GM12801 (cell line): Measurements from ENCODE around the gene CLEC20A.

ENCODE experiments used
- CTCF ChIP-seq: IDR thresholded peaks from one replicate; pipeline ENCODE4 v1.5.1; 2011; ENCODE audit warnings: control low read depth; ENCODE audit not compliant: insufficient read length; ENCODE audit errors: extremely low read depth

Gene CLEC20A

GRCh38 chr1:178477841-178478240 lies 18.9 kb downstream of the CLEC20A start:
- TF ChIP-seq CTCF, result no peak

GRCh38 chr1:178477373-178477772 lies 19.4 kb downstream of the CLEC20A start:
- no peak for TF ChIP-seq CTCF

- TF ChIP-seq CTCF, result no peak
Measured at GRCh38 chr1:178472531-178472930, 24.2 kb downstream of the CLEC20A start.

GRCh38 chr1:178470411-178470960 lies 26.3 kb downstream of the CLEC20A start:
- TF ChIP-seq CTCF, result no peak

- no peak for TF ChIP-seq CTCF
Measured at GRCh38 chr1:178467837-178468236, 28.9 kb downstream of the CLEC20A start.

GRCh38 chr1:178465011-178465410 lies 31.8 kb downstream of the CLEC20A start:
- TF ChIP-seq CTCF, result no peak

- TF ChIP-seq CTCF, result no peak
Measured at GRCh38 chr1:178464566-178464965, 32.2 kb downstream of the CLEC20A start.
